NCI-H748 (cell line): ENCODE measurements around the gene MAP1LC3A.

Source experiments
- DNase-seq: peaks from one replicate; lab custom pipeline; 2025; ENCODE audit not compliant: unreplicated experiment; lab: John Stamatoyannopoulos, UW

Gene MAP1LC3A

DNA sequence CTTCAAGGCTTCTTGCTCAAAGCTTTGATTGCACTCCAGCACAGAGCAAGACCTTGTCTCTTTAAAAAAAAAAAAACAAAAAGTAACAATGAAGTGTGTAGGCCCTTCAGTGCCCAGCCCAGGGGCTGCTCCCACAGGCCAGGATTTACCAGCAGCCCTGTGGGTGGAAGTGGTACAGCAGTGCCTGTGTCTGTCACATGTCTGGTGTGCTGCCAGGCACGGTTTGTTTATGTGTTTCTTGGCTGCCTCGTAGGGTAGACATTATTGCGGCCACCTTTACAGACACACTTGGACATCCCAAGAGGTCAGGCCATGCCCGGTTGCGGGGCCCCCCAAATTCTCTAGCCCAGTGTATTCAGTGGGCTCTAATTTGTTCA, 29.6 kb upstream of the MAP1LC3A start:
- no peak for DNase-seq

GRCh38 chr20:34529742-34530141, 28.8 kb upstream of the MAP1LC3A start:
- no peak for DNase-seq

GRCh38 chr20:34530342-34530741, 28.2 kb upstream of the MAP1LC3A start:
- no peak for DNase-seq

DNA sequence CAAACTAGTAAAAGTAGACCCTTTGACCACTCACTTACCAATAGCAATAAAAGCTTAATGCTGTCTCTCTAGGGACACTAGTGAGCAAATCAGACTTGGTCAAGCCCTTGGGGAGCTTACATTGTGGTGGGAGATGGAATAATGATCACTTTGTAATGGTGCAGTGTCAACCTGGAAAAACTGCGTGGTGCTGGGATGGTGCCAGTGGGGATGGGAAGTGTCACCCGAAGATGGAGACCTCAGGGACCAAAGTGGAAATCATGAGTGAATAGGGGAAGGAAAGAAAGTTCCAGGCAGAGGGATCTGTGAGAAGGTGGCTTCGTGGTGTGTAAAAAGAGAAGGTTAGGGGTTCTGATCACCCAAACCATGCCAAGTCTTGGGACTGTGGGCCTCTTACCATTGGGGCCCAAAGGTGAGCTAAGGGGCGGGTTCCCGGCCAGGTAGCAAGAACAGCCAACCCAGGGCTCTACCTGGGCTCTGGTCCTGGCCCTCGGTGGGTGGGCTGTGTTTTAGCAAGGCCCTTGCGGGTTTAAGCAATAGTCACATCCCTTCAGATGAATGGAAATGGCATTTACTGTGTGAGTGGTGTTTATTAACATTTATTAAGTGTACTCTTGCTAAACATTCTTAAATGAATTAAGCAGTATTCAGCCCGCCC, 26.8 kb upstream of the MAP1LC3A start:
- DNase-seq, result no peak

- DNase-seq, result no peak
These were observed 26.2 kb upstream of the MAP1LC3A start for GRCh38 chr20:34532320-34532719.

DNA sequence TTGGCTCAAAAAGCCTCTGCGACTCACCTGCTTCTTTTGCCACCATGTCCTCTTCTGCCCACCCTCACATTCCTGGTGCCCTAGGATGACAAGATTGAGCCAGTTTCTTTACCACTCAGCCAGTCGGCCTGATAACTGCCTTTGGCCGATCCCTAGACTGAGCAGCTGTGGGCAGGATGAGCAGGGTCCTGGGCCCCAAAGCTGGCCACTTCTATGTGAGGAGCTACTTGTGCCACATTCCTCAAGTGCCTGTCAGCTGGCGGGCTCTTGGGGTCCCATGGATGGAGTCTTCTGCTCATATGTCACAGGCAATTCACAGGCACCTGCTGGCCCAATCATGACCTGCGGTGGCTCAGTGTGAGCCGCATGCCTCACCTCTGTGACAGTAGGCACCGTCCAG, 25.8 kb upstream of the MAP1LC3A start:
- no peak for DNase-seq

- no peak for DNase-seq
These were observed 23.9 kb upstream of the MAP1LC3A start for GRCh38 chr20:34534391-34535165.

GRCh38 chr20:34535301-34535840, 23.1 kb upstream of the MAP1LC3A start:
- no peak for DNase-seq

DNA sequence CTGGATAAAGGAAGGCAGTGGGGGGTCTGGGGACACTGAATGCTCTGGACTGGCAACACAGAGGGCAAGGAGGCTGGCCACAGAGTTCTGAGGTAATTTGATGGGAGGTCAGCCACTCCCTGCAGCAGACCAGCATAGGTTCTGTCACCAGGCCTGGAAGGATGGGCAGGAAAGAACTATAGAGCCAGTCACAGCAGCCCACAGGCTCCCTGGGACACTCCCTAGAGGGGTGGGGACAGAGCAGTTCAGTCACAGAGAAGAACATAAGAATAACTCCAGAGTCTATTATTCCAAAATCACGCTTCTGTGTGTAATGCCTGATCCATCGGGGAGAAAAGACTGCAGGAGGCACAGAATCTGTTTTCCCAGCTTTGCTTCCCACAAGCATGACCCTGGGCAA, 22.7 kb upstream of the MAP1LC3A start:
- DNase-seq, result no peak

DNA sequence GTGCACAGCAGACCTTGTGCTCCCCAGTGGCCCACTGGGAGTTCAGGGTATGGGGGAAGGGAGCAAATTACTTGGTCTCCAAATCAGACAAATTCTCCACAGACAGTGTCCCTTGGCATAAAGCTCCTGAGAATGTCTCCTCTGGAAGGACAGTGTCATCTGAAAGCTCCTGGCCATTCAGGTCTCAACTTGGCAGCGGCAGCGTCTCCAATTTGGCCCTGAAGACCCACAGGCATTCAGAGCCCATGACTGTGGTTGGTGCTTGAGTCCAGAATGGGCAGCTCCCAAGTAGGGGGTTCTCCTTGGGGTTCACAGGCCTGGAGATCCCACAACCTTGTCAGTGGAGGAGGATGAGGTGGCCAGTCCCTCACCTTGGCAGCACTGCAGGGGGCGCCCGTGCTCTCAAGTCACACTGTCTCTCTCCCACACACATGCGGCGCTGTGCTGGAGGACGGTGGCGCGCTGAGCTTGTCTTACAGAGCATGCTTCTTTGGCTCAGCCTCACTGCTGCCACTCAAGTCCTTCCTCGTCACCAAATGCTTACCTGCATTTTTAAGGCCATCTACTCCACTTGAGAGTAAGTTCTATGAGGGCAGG, 21.6 kb upstream of the MAP1LC3A start:
- DNase-seq, result peak; percentile 35

GRCh38 chr20:34537651-34538050, 20.9 kb upstream of the MAP1LC3A start:
- no peak for DNase-seq

DNA sequence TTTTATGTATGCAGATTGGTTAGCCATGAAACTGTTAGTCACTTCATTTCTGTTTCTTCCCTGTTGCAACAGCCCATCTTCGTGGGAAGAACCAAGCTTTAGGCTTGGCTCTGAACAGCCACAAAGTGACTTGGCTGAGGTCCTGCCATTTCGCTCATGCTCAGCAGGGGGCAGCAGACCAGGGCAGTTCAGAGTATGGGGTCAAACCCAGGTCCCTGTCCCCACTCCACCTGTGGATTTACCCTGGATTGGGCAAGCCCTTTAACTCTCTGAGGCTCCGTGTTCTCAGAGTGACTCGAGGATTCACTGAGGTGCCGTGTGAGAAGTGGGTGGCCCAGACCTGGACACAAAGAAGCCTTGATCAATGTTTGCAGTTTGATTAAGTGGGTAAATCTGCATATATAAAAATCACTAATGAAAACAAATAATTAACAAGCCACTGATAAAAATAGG, 19.8 kb upstream of the MAP1LC3A start:
- peak; percentile 39 for DNase-seq

DNA sequence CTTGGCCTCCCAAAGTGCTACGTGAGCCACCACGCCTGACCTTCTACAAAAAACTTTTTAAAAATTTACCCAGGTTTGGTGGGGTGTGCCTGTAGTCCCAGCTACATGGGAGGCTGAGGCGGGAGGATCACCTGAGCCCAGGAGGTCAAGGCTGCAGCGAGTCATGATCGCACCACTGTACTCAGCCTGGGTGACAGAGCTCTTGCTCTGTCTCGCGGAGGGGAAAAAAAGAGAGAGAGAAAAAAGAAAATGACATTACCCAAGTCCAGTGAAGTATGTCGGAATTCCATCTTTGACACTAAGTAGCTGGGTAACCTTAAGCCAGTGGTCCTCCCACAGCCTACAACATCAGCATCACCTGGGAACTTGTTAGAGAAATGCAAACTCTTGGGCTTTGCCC, 18.8 kb upstream of the MAP1LC3A start:
- DNase-seq, result no peak

- DNase-seq, result no peak
These were observed 17.8 kb upstream of the MAP1LC3A start for GRCh38 chr20:34540596-34541263.

DNA sequence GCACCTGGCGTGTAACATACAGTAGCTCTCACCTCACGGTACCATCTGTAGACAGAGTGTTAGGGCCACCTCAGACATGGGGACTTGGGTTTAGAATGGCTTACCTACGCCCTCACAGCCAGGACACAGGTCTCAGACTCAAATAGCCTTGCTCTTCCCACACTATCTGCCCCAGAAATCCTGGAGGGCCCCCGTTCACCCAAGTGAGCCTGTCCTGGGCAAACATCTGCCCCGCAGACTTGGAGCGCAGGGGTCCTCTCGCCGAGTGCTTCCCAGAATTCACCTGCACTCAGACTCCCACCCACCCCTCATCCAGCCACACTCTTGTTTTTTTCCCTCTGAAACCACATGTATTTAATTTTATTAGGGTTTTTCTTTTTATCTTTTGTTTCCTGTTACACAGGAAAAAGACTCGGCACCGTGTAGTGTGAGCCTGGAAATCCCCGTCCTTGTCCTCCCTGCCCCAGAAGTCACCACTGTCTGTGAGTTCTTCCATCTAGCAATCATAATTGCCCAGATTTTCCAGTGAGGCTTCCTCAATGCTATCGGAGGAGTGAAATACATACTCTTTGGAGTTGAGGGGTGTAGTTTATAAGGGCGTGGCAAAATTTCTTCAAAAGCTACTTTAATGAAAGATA, 17.1 kb upstream of the MAP1LC3A start:
- DNase-seq, result no peak

GRCh38 chr20:34541917-34542316, 16.6 kb upstream of the MAP1LC3A start:
- no peak for DNase-seq

DNA sequence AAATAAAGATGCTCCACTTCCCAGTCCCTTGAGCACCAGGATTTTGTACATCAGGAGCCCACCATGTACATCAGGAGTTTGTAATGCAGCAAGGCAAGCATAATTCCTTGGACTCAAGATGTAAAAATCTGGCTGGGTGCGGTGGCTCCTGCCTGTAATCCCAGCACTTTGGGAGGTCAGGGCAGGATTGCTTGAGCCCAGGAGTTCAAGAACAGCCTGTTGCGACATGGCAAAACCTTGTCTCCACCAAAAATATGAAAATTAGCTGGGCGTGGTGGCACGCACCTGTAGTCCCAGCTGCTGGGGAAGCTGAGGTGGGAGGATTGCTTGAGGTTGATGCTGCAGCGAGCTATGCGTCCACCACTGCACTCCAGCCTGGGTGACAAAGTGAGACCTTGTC, 16.1 kb upstream of the MAP1LC3A start:
- DNase-seq, result no peak

DNA sequence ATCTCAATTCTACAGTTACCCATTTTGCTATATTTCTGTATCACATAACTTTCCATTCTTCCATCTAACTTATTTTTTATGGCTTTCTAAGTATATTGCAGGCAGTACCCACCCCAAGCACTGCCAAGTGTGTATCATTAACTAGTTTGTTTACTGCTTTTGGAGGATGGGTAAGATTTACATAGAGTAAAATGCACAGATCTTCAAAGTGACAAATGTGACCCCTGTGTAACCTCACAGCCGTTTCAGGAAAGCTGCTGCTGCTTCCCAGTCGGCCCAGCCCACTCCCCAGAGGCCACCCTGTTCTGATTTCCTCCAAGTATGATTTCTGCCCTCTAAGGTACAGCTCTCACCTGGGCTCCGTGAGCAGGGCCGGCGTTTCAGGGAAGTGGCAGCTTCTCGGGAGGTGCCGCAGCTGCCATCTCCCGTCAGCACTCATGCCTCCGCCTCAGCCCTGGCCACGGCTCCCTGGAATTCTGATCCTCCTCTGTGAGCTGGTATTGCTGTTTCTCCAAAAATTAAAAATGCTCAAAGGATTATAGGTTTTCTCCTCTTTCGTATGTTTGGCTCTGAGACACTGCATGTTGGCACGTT, 15.0 kb upstream of the MAP1LC3A start:
- DNase-seq, result no peak

- no peak for DNase-seq
These were observed 14.3 kb upstream of the MAP1LC3A start for GRCh38 chr20:34544109-34544796.

DNA sequence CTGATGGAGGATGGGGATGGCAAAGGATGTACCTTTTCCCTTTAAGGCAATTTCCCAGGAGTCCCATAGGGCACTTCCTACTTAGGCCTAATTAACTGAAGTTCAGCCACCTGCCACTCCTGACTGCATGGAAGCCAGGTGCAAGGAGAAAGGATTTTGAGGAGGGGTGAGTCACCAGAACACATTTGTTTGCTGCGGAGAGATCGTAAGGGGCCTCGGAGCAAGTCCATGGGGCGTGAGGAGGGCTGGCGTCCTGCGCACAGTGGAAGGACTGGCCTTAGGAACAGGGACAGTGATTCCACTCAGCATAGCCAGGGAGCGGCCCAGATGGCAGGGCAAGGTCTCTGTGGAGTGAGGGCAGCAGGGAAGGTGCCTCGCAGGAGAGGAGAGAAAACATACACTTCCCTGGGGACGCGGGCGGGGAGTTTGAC, 11.8 kb upstream of the MAP1LC3A start:
- peak; percentile 92 for DNase-seq
